ENCODE results near the gene REV1.
"Not testable (repeated sequence)": the region's sequence is repeated elsewhere in the genome, so short reads cannot be mapped to it uniquely, and the experiment has no call there.

Gene REV1

GRCh38 chr2:99380376-99381010 lies 109.3 kb downstream of the REV1 start:
- H3K9ac ChIP-seq (ENCODE audit: low read length) = no peak overlapping the region
- no peaks in the 10 kb centered on the region for H3K4me1 ChIP-seq (ENCODE audit: control insufficient read depth, insufficient read depth, low read length)
- H3K27me3 ChIP-seq (replicated peaks; ENCODE audit: control insufficient read depth, insufficient read depth, low read length) = no peaks in the 10 kb centered on the region
- H3K9me3 ChIP-seq (ENCODE audit: control insufficient read depth, low read length) = no peaks in the 10 kb centered on the region
- H3K36me3 ChIP-seq (ENCODE audit: control insufficient read depth, insufficient read depth, low read length, severe bottlenecking) = peaks cover 83% of the 10 kb centered on the region
- no peak for DNase-seq (ENCODE audit: low read depth)
- no peak overlapping the region for H3K4me3 ChIP-seq (ENCODE audit: low read length)

DNA sequence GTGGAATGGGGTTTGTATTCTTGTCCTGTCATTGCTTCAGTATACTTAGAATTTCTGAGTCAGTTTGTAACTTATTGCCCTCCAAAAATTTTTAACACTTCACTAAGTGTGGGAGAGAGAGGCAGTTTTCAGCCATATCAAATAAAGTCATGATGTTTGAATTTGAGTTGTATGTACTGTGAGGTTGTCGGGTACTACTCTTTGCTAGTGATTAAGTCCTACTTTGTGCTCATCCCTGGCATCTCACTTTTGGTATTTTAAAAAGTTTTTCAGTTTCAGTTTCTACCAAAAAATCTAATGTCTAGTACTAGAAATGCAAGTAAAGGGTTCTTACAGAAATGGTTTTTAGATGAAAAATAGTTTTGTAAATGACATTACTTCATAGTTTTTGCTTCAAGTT lies 111.9 kb downstream of the REV1 start:
- Histone ChIP-seq H3K9me3 (ENCODE audit: control insufficient read depth, low read length) (no peaks in the 10 kb centered on the region), H3K36me3 (ENCODE audit: control insufficient read depth, insufficient read depth, low read length, severe bottlenecking) (peaks cover 89% of the 10 kb centered on the region), H3K9ac (ENCODE audit: low read length) (no peak overlapping the region), H3K4me3 (ENCODE audit: low read length) (no peak overlapping the region), H3K4me1 (ENCODE audit: control insufficient read depth, insufficient read depth, low read length) (no peaks in the 10 kb centered on the region), H3K27me3 (replicated peaks; ENCODE audit: control insufficient read depth, insufficient read depth, low read length) (no peaks in the 10 kb centered on the region)
- no peak for DNase-seq (ENCODE audit: low read depth)

GRCh38 chr2:99376254-99376864 lies 113.5 kb downstream of the REV1 start:
- DNase-seq (ENCODE audit: low read depth) = no peak
- H3K4me3 ChIP-seq (ENCODE audit: low read length) = no peak overlapping the region
- no peaks in the 10 kb centered on the region for H3K27me3 ChIP-seq (replicated peaks; ENCODE audit: control insufficient read depth, insufficient read depth, low read length)
- no peak overlapping the region for H3K9ac ChIP-seq (ENCODE audit: low read length)
- peaks cover 89% of the 10 kb centered on the region for H3K36me3 ChIP-seq (ENCODE audit: control insufficient read depth, insufficient read depth, low read length, severe bottlenecking)
- no peaks in the 10 kb centered on the region for H3K9me3 ChIP-seq (ENCODE audit: control insufficient read depth, low read length)
- H3K4me1 ChIP-seq (ENCODE audit: control insufficient read depth, insufficient read depth, low read length) = no peaks in the 10 kb centered on the region

DNA sequence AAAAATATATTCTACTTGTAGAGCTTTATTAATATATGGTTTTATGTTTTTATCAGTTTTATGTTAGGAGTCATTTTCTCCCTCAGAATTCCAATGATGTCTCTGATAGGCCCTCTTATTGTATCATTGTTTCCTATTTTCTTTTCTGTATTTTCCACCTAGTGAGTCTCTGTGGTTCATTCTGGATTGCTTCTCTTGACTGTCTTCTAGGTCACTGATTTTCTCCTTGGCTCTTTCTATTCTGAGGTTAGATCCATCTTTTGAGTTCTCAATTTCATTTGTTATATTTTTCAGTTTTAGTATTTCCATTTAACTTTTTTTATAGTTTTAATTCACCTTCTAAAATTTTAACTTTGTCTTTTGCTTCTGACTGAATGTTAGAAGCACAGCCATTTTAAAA lies 115.1 kb downstream of the REV1 start:
- Histone ChIP-seq H3K9ac (ENCODE audit: low read length) (no peak overlapping the region), H3K4me3 (ENCODE audit: low read length) (no peak overlapping the region), H3K27me3 (replicated peaks; ENCODE audit: control insufficient read depth, insufficient read depth, low read length) (no peaks in the 10 kb centered on the region), H3K4me1 (ENCODE audit: control insufficient read depth, insufficient read depth, low read length) (no peaks in the 10 kb centered on the region), H3K36me3 (ENCODE audit: control insufficient read depth, insufficient read depth, low read length, severe bottlenecking) (peaks cover 91% of the 10 kb centered on the region), H3K9me3 (ENCODE audit: control insufficient read depth, low read length) (no peaks in the 10 kb centered on the region)
- DNase-seq (ENCODE audit: low read depth) = no peak

GRCh38 chr2:99373144-99373543 lies 116.7 kb downstream of the REV1 start:
- Histone ChIP-seq H3K4me1 (ENCODE audit: control insufficient read depth, insufficient read depth, low read length) (no peaks in the 10 kb centered on the region), H3K9me3 (ENCODE audit: control insufficient read depth, low read length) (no peaks in the 10 kb centered on the region), H3K9ac (ENCODE audit: low read length) (no peak overlapping the region), H3K27me3 (replicated peaks; ENCODE audit: control insufficient read depth, insufficient read depth, low read length) (no peaks in the 10 kb centered on the region), H3K4me3 (ENCODE audit: low read length) (no peak overlapping the region), H3K36me3 (ENCODE audit: control insufficient read depth, insufficient read depth, low read length, severe bottlenecking) (peaks cover 95% of the 10 kb centered on the region)
- DNase-seq (ENCODE audit: low read depth) = no peak

DNA sequence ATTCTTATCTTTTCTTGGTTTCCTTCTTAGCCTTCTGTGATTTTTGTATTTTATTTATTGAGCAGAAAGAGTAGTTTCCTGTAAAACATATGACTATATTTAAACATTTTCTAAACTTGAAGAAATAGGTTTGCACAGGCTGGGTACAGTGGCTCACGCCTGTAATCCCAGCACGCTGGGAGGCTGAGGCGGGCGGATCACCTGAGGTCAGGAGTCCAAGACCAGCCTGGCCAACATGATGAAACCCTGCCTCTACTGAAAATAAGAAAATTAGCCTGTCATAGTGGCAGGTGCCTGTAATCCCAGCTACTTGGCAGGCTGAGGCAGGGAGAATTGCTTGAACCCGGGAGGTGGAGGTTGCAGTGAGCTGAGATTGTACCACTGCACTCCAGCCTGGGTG lies 121.0 kb downstream of the REV1 start:
- H3K9ac ChIP-seq (ENCODE audit: low read length); H3K4me3 ChIP-seq (ENCODE audit: low read length); H3K4me1 ChIP-seq (ENCODE audit: control insufficient read depth, insufficient read depth, low read length); H3K27me3 ChIP-seq (replicated peaks; ENCODE audit: control insufficient read depth, insufficient read depth, low read length); DNase-seq (ENCODE audit: low read depth); H3K9me3 ChIP-seq (ENCODE audit: control insufficient read depth, low read length): not testable (repeated sequence)
- peaks cover 97% of the 10 kb centered on the region for H3K36me3 ChIP-seq (ENCODE audit: control insufficient read depth, insufficient read depth, low read length, severe bottlenecking)

- peaks cover 84% of the 10 kb centered on the region for H3K36me3 ChIP-seq (ENCODE audit: control insufficient read depth, insufficient read depth, low read length, severe bottlenecking)
- H3K27me3 ChIP-seq (replicated peaks; ENCODE audit: control insufficient read depth, insufficient read depth, low read length) = no peaks in the 10 kb centered on the region
- no peak overlapping the region for H3K4me3 ChIP-seq (ENCODE audit: low read length)
- no peaks in the 10 kb centered on the region for H3K9me3 ChIP-seq (ENCODE audit: control insufficient read depth, low read length)
- H3K9ac ChIP-seq (ENCODE audit: low read length) = no peak overlapping the region
- no peaks in the 10 kb centered on the region for H3K4me1 ChIP-seq (ENCODE audit: control insufficient read depth, insufficient read depth, low read length)
- no peak for DNase-seq (ENCODE audit: low read depth)
These were observed 124.2 kb downstream of the REV1 start for GRCh38 chr2:99365661-99366060.

DNA sequence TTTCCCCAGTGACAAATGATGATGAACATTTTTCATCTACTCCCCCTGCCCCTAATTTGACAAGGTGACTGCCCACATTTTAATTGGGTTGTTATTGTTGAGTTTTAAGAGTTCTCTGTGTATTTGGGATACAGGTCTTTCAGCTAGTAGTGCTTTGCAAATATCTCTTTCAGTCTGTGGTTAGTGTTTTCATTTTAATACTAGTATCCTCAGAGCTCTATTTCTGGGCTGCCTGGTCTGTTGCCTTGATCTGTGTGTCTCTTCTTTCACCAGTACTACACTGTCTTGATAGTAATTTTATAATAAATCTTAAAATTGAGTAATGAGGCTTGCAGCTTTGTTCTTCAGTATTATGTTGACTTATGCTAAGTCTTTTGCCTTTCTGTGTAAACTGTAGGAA lies 133.0 kb downstream of the REV1 start:
- no peak for DNase-seq (ENCODE audit: low read depth)
- Histone ChIP-seq H3K27me3 (replicated peaks; ENCODE audit: control insufficient read depth, insufficient read depth, low read length) (no peaks in the 10 kb centered on the region), H3K9me3 (ENCODE audit: control insufficient read depth, low read length) (no peaks in the 10 kb centered on the region), H3K4me1 (ENCODE audit: control insufficient read depth, insufficient read depth, low read length) (peaks cover 6% of the 10 kb centered on the region), H3K36me3 (ENCODE audit: control insufficient read depth, insufficient read depth, low read length, severe bottlenecking) (peaks cover 9% of the 10 kb centered on the region), H3K4me3 (ENCODE audit: low read length) (no peak overlapping the region), H3K9ac (ENCODE audit: low read length) (no peak overlapping the region)

DNA sequence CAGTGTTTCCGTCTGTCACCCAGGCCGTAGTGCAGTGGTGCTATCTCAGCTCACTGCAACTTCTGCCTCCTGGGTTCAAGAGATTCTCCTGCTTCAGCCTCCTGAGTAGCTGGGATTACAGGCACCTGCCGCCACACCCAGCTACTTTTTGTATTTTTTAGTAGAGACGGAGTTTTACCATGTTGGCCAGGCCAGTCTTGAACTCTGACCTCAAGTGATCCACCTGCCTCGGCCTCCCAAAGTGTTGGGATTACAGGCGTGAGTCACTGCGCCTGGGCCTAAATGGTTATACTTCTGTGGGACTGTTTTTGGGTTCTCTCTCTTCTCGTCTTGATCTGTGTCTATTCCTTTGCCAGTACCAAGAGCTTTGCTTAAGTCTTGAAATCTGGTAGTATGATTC lies 135.0 kb downstream of the REV1 start:
- not testable (repeated sequence) for H3K36me3 ChIP-seq (ENCODE audit: control insufficient read depth, insufficient read depth, low read length, severe bottlenecking); H3K9ac ChIP-seq (ENCODE audit: low read length); H3K4me1 ChIP-seq (ENCODE audit: control insufficient read depth, insufficient read depth, low read length); DNase-seq (ENCODE audit: low read depth); H3K27me3 ChIP-seq (replicated peaks; ENCODE audit: control insufficient read depth, insufficient read depth, low read length); H3K9me3 ChIP-seq (ENCODE audit: control insufficient read depth, low read length); H3K4me3 ChIP-seq (ENCODE audit: low read length)

DNA sequence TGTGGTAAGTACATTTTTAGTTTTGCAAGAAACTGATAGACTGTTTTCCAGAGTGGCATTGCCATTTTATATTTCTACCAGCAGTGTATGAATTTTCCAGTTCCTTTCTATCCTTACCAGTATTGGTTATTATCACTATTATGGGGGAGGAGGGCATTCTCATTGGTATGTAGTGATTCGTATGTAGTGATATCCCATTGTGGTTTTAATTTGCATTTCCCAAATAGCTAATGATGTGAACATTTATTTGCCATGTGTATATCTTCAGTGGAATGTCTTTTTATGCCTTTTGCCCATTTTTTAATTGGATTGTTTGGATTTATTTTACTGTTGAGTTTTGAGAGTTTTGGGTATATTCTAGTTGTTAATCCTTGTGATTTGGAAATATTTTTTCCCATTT lies 135.7 kb downstream of the REV1 start:
- peaks cover 6% of the 10 kb centered on the region for H3K4me1 ChIP-seq (ENCODE audit: control insufficient read depth, insufficient read depth, low read length)

More for the DNA sequence above, 135.7 kb downstream of the REV1 start:
- H3K4me3 ChIP-seq (ENCODE audit: low read length) = no peak overlapping the region
- DNase-seq (ENCODE audit: low read depth) = no peak
- no peaks in the 10 kb centered on the region for H3K36me3 ChIP-seq (ENCODE audit: control insufficient read depth, insufficient read depth, low read length, severe bottlenecking)
- H3K9ac ChIP-seq (ENCODE audit: low read length) = no peak overlapping the region
- H3K27me3 ChIP-seq (replicated peaks; ENCODE audit: control insufficient read depth, insufficient read depth, low read length) = no peaks in the 10 kb centered on the region
- H3K9me3 ChIP-seq (ENCODE audit: control insufficient read depth, low read length) = no peaks in the 10 kb centered on the region

Measured in adipocyte (in vitro differentiated cells).